Heart left ventricle (tissue), 16 donors: Measurements from ENCODE around the gene NUBP2. TPM values are rescaled to one million over a fixed set of nuclear protein-coding genes. Genes with fewer than 3 reads are reported as not detected.

Source experiments
- ATAC-seq, 4 donors: fragments of 200-7000 bp; cut with Tn5 transposase; one replicate each; pipeline ENCODE4 v1.9.1; 2020 to 2022; ENCODE audit warnings: moderate library complexity in 4 of 4, mild to moderate bottlenecking in 3 of 4, moderate number of reproducible peaks in 1 of 4
- DNase-seq, 5 donors: peaks; one replicate each; pipeline ENCODE4 v3.0.0-alpha.2; 2020
- H3K27ac ChIP-seq, 12 donors: fragments of 200-600 bp; sonication (generic) in 4 of 12; one replicate each; pipeline versions ENCODE4 v1.5.0 to v1.8.0; 2016 to 2022; ENCODE audit warnings: mild to moderate bottlenecking in 2 of 12
- H3K27me3 ChIP-seq, 9 donors: fragments of 200-600 bp; sonication (generic) in 2 of 9; one replicate each; pipeline versions ENCODE4 v1.5.1 to v1.8.0; 2016 to 2022; ENCODE audit warnings: mild to moderate bottlenecking in 3 of 9
- H3K36me3 ChIP-seq, 9 donors: fragments of 200-600 bp; sonication (generic) in 2 of 9; one replicate each; pipeline versions ENCODE4 v1.5.0 to v1.8.0; 2018 to 2022; ENCODE audit warnings: mild to moderate bottlenecking in 2 of 9
- H3K4me1 ChIP-seq, 12 donors: fragments of 200-600 bp; sonication (generic) in 4 of 12; one replicate each; pipeline versions ENCODE4 v1.5.0 to v1.8.0; 2016 to 2022; ENCODE audit warnings: mild to moderate bottlenecking in 3 of 12
- H3K4me3 ChIP-seq, 12 donors: fragments of 200-600 bp; sonication (generic) in 4 of 12; one replicate each; pipeline versions ENCODE4 v1.5.0 to v1.8.0; 2017 to 2022; ENCODE audit warnings: mild to moderate bottlenecking in 9 of 12, moderate library complexity in 4 of 12
- H3K9me3 ChIP-seq, 12 donors: fragments of 200-600 bp; sonication (generic) in 4 of 12; one replicate each; pipeline versions ENCODE4 v1.5.0 to v1.8.0; 2016 to 2022; ENCODE audit warnings: mild to moderate bottlenecking in 1 of 12
- POLR2A ChIP-seq, 2 donors: fragments of 450-650 bp; IDR thresholded peaks; one replicate each; pipeline ENCODE4 v1.6.1; 2017; ENCODE audit warnings: antibody characterized with exemption in 2 of 2, mild to moderate bottlenecking in 2 of 2, moderate library complexity in 2 of 2
- WGBS, 4 donors: extraction: QIAGEN DNeasy Blood & Tissue Kit in 2 of 4; methylation state at CpG; one replicate each; pipeline versions ENCODE4 v1.1.5 to v1.1.7; 2013 to 2018; 5-methylcytosine and 5-hydroxymethylcytosine counted together
- intact Hi-C, 10 donors: fragments of 100-400 bp; cut with DNase I; formaldehyde crosslinking; loops; one replicate each; pipeline versions ENCODE4 v1.11.1 to v1.14.2; 2022
- polyA plus RNA-seq, 2 donors: library from polyadenylated mRNA; stranded (reverse); fragments of 200-250 nt; gene quantifications; one replicate each; pipeline ENCODE4 v1.2.3, GENCODE V29; 2013
- total RNA-seq, 9 donors: library from RNA; depleted of rRNA in 2 of 9; stranded (reverse); fragments of >200 nt in 2 of 9; fragmentation: NEBNext Ultra II Directional in 3 of 9; extraction: Animal tissue kit (Norgen Biotek cat#: 25700) in 3 of 9; gene quantifications; one replicate each; pipeline versions ENCODE4 v1.1.0 to v1.2.4, GENCODE V29; 2016 to 2023
- TF ChIP-seq, protein P1 (sequence below), 12 donors: fragments of 200-600 bp; sonication (generic) in 4 of 12; IDR thresholded peaks; one replicate each; pipeline versions ENCODE4 v1.5.0 to v1.8.0; 2018 to 2022; ENCODE audit warnings: antibody characterized with exemption in 12 of 12, mild to moderate bottlenecking in 5 of 12
- donor health status: ischemic (EF 13 %, LVEDD 7.1; RV severe dilation, severe dysfunction).
- donor health status: healthy with polysubstance abuse.
- donor health status: DM: no; HTN: yes; CAD: no.
- donor health status: DM: no; HTN: no; CAD: no.
- donor health status: ischemic (EF 25% LVEDD 6.9; RV normal size, moderate dysfunction).
- donor health status: ischemic (EF 25% LVEDD 5.7; RV mildly dilated, moderate dysfunction).
- donor health status: healthy.
- donor health status: DM: yes; HTN: yes; CAD: no.
- donor health status: ischemic (EF 35%, LVEDD 5.7; RV mildly dilated, moderate dysfunction).
- donor health status: nonischemic (EF 11% LVEDD 7.7; RV severe dilation, severe dysfunction).
- donor health status: DM: yes; HTN: yes; CAD: no.
- donor health status: PGD.
- donor health status: ischemic (EF 29% LVEDD 5.4; RV normal size, mild dysfunction).
- donor health status: nonischemic (EF 23%, LVEDD 6.1; RV moderate dilation, normal function).

NUBP2 gene
- total and polyA plus RNA-seq, 11 donors, result 26.7 to 81.9 (median 30.4) TPM

DNA sequence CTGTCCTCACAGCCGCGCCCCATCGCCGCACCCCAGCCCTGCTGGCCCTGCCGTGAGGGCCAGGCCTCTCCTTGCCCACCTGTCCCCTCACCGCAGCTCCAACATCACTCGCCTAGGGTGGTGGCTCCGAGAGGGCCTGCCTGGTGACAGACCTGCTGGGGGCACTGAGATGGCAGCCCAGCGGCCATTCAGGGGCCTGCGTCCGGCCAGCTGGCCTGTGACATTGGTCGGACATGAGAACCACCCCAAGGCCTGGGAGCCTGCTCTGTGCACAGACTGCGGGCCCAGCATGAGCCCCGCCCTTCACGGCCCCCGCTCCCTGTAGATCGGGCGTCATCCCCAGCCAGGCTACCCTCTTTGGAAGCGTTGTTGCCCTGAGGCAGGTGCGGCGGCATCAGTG, 23.2 kb upstream of the NUBP2 start:
- intact Hi-C loops, result no loop called here
- Histone ChIP-seq H3K27ac (no peak overlapping the region), H3K9me3 (no peaks in the 10 kb centered on the region), H3K4me3 (no peak overlapping the region), H3K27me3 (no peaks in the 10 kb centered on the region), H3K4me1 (no peaks in the 10 kb centered on the region), H3K36me3 (peaks cover 0 to 77% (median 66%) of the 10 kb centered on the region in 9 donors)
- TF ChIP-seq POLR2A (IDR thresholded peaks at IDR 0.05), result no peak
- TF ChIP-seq, protein P1, sequence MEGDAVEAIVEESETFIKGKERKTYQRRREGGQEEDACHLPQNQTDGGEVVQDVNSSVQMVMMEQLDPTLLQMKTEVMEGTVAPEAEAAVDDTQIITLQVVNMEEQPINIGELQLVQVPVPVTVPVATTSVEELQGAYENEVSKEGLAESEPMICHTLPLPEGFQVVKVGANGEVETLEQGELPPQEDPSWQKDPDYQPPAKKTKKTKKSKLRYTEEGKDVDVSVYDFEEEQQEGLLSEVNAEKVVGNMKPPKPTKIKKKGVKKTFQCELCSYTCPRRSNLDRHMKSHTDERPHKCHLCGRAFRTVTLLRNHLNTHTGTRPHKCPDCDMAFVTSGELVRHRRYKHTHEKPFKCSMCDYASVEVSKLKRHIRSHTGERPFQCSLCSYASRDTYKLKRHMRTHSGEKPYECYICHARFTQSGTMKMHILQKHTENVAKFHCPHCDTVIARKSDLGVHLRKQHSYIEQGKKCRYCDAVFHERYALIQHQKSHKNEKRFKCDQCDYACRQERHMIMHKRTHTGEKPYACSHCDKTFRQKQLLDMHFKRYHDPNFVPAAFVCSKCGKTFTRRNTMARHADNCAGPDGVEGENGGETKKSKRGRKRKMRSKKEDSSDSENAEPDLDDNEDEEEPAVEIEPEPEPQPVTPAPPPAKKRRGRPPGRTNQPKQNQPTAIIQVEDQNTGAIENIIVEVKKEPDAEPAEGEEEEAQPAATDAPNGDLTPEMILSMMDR (IDR thresholded peaks at IDR 0.05), result no peak
- no peak for DNase-seq
- 96 to 100% (median 97%) methylated on average over 13 to 21 of the region's 21 CpGs for WGBS, 4 donors
- no peak for ATAC-seq

DNA sequence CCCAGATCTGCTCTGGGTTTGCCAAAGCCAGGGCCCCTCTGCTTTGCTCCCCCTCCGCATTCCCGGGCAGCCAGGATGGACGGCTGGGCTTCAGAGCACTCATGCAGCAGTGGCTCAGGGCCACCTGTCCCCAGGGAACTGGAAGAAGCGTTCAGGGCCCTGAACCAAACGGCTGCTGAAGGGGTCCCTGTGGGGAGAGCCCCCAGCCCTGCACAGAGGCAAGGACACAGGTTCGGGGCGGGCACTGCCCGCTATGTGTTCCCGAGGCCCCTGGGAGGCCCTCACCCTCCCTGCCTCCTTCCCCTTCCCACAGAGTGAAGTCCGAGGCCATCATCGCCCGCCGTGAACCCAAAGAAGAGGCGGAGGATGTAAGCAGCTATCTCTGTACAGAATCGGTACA, 21.8 kb upstream of the NUBP2 start:
- ATAC-seq (no peak), DNase-seq (no peak)
- no peak overlapping the region for H3K27ac ChIP-seq
- no peaks in the 10 kb centered on the region for H3K27me3 ChIP-seq
- H3K4me1 ChIP-seq, result no peaks in the 10 kb centered on the region
- intact Hi-C loops, result no loop called here
- H3K9me3 ChIP-seq, result no peaks in the 10 kb centered on the region
- no peak overlapping the region for H3K4me3 ChIP-seq
- WGBS, 4 donors, result 85 to 94% (median 88%) methylated on average over 7 to 15 of the region's 15 CpGs
- peaks cover 0 to 80% (median 69%) of the 10 kb centered on the region in 9 donors for H3K36me3 ChIP-seq
- TF ChIP-seq, protein P1 (IDR thresholded peaks at IDR 0.05), result no peak
- TF ChIP-seq POLR2A (IDR thresholded peaks at IDR 0.05), result no peak

DNA sequence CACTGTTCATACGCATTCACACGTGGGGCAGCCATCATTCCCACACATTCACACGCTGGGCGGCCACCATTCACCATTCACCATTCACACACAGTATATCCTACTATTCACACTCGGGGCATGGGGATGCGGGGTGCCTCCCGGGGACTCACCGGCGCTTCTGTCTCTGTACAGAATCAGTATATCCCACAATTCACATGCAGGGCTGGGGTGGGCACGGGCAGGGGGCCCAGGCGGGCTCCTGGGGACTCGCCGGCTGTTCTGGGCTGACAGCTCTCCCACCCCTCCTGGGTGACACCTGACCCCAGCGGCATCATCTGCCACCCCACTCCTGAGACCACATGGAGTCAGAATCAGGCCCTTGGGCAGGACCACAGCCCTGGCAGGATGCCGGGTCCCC, 21.0 kb upstream of the NUBP2 start:
- TF ChIP-seq POLR2A (IDR thresholded peaks at IDR 0.05), result no peak
- TF ChIP-seq, protein P1 (IDR thresholded peaks at IDR 0.05), result no peak
- H3K4me3 ChIP-seq, result no peak overlapping the region
- 92 to 94% (median 92%) methylated on average over 14 to 15 of the region's 15 CpGs for WGBS, 4 donors
- peaks cover 0 to 89% (median 78%) of the 10 kb centered on the region in 9 donors for H3K36me3 ChIP-seq
- DNase-seq (peak in 1 of 5 donors; percentile 7), ATAC-seq (no peak)
- H3K9me3 ChIP-seq, result no peaks in the 10 kb centered on the region
- intact Hi-C loops, result no loop called here
- H3K27me3 ChIP-seq, result no peaks in the 10 kb centered on the region
- H3K27ac ChIP-seq, result no peak overlapping the region
- H3K4me1 ChIP-seq, result no peaks in the 10 kb centered on the region

DNA sequence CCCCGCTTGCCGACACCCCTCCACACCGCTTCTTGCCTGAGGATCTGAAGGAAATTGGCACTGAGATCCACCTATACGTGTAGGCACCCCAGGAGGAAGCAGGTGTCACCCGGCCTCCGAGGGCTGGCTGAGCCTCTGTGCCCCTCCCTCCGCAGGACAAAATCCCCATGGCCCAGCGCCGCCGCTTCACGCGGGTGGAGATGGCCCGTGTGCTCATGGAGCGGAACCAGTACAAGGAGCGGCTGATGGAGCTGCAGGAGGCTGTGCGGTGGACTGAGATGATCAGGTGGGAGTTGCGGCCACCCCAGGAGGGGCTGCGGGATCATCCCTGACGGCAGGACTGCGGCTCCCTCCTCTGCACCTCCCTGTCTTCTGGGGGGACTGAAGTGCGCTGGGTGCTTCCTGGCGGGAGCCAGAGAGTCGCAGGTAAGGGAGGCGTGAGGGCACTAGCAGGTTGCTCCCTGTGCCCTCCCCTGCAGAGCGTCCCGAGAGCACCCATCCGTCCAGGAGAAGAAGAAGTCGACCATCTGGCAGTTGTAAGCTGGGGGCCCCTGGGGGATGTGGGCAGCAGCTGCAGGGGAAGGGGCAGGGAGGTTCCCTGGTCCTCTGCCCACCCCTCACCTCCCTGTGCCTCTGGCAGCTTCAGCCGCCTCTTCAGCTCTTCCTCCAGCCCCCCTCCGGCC, 20.4 kb upstream of the NUBP2 start:
- DNase-seq (peak in 1 of 5 donors; percentile 8), ATAC-seq (no peak)
- H3K27ac ChIP-seq, result no peak overlapping the region
- TF ChIP-seq, protein P1 (IDR thresholded peaks at IDR 0.05), result no peak
- no peak for TF ChIP-seq POLR2A (IDR thresholded peaks at IDR 0.05)
- H3K27me3 ChIP-seq, result no peaks in the 10 kb centered on the region
- no peaks in the 10 kb centered on the region for H3K9me3 ChIP-seq
- intact Hi-C loops, result no loop called here
- 91 to 95% (median 91%) methylated on average over 12 to 30 of the region's 30 CpGs for WGBS, 4 donors
- no peak overlapping the region for H3K4me3 ChIP-seq
- H3K36me3 ChIP-seq, result peaks cover 0 to 92% (median 83%) of the 10 kb centered on the region in 9 donors
- no peaks in the 10 kb centered on the region for H3K4me1 ChIP-seq
